HG03108 (cell line): ENCODE data around the gene MT3.
"Not testable (repeated sequence)": the region's sequence is repeated elsewhere in the genome, so short reads cannot be mapped to it uniquely, and the experiment has no call there.

Source experiments
- ATAC-seq: cut with Tn5 transposase; IDR thresholded peaks from one replicate; pipeline ENCODE4 v1.9.1; 2021; ENCODE audit warnings: moderate library complexity; ENCODE audit not compliant: unreplicated experiment

MT3 gene

DNA sequence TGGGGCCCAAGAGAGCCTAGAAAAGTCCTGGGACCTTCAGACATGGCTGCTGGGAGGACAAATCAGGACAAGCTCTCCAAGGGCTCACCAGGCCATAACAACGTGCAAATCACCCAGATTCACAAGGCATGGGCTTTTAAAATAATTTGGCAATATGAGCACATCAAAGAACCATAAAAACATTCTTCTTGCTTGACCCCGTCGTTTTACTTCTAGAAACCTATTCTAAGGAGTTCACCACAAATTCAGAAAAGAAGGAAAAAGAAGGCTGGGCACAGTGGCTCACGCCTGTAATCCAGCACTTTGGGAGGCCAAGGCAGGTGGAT, 12.1 kb upstream of the MT3 start:
- no peak for ATAC-seq

DNA sequence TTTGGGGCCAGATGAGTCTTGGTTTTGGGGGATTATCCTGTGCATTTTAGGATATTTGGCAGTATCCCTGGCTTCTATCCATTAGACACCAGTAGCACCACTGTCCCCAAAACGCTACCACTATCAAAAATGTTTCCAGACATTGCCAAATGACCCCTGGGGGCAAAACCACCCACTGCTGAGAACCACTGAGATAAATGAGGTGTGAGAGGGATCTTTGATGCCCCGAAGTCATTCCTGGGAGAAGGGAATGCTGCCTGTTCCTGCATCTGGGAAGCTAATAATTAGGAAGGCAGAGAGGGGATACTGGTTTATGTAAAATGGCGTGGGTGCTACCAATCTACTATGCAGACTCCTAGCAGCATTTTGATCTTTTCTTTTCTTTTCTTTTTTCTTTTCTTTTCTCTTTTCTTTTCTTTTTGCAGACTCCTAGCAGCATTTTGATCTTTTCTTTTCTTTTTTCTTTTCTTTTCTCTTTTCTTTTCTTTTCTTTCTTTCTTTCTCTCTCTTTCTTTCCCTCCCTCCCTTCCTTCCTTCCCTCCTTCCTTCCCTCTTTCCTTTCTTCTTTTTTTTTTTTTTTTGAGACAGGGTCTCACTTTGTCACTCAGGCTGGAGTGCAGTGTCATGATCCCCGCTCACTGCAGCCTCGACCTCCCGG, 8.8 kb upstream of the MT3 start:
- no peak for ATAC-seq

DNA sequence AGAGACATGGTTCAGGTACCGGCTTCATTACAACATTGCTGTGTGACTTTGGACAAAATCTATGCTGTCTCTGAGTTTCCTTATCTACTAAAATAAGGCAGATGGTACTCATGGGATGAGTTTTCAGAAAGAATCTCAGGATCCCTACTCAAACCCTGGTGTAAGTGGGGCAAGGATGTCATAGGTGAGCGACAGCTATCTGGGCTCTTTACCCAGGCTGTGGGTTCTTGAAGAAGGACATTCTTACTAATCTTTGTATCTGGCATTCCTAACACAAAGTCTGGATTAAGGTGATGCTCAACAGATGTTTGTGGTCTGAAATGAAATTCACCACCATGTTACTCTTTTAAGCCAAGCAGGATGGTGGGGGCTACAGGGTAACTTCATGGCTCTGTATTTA, 6.4 kb upstream of the MT3 start:
- ATAC-seq: not testable (repeated sequence)

DNA sequence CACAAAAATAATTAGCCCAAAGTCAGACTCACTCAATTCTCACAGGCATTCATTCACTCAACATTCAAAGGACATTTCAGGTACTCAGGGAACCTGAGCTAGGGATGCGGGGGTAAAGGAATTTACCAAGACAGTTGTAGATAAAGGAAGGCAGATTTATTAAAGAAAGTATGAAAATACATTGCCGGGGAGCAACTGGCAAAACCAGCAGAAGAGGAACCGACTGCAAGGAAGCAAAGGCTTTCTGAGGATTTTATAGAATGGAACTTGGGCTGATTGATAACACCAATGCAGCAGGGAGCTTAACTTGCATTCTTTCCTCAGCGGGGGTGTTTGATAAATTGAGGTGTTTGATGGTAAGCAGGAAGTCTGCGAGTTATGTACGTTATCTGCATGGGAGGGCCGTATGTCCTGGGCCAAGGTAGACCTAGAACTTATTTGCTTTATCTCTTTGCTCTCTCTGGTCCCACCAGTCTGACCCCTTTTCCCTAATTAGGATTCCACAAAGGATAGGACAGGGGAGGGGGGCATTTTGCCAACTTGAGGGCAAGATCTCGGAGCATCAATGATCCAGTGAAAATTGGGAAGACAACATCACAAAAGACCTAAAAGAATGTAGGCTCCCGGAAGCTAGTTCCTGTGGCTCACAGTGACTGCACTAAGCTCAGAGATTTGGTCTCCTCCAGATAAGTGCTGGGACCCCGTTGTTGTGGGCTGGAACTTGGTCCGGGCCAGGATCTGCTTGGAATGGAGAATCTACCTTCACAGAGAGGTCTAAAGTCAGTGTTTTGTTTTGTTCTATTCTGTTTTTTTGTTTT, 5.8 kb upstream of the MT3 start:
- ATAC-seq: no peak

DNA sequence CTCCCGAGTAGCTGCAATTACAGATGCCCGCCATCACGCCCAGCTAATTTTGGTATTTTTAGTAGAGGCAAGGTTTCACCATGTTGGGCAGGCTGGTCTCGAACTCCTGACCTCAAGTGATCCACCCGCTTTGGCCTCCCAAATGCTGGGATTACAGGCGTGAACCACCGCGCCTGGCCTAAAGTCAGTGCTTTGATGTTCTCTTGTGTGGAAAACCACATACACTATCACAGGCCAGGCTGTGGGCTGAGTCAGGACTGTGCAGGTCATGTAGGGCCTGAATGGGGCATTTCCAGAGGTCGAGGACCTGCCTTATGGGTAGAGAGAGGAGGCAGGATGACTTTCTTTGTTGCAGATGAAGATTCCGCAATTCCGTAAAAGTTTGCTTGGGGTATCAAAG, 5.1 kb upstream of the MT3 start:
- ATAC-seq: no peak

DNA sequence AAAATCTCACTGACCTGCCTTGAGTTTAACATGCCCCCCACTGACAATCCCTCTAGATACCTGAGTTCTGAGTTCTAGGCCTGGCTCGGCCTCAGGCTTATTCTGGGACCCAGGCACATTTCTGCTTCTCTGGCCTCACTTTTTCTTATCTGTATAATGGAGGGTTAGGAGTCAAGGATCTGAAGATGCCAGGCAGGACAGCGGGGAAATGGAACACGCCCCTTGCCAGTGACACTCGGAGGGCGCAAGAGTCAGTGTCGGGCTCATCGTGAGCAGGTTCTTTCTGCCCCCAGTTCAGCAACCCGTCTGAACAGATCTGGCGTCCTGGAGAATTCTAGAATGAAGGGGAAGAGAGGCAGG, 567 bp upstream of the MT3 start:
- ATAC-seq: no peak

DNA sequence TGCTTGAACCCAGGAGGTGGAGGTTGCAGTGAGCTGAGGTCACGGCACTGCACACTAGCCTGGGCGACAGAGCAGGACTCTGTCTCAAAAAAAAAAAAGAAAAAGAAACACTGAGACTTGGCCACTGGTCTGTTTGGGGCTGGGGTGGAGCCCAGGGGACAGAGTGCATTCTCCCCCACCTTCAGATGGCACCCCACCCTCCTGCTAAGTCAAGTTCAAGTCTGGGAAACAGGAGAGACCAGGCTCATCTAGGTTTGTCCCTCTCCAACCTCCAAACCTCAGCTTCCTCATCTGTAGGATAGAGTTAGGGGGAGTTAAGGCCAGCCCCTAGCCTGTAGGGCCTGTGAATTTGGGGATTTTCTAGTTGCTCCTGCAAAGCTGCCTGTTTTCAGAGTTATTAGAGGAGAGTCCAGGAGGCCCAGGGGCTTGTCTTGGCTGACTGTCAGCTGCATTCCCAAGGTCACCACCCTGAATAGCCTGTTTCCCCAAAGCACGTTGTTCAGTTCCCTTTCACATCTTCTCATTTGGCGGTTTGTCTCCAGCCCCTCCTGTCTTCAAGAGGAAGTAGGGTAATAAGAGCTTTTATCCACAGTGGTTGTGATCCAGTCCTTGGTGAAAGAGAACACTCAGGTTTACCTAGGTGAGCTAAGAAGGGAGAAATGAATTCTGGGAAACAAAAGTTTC, 2.2 kb downstream of the MT3 start:
- no peak for ATAC-seq

DNA sequence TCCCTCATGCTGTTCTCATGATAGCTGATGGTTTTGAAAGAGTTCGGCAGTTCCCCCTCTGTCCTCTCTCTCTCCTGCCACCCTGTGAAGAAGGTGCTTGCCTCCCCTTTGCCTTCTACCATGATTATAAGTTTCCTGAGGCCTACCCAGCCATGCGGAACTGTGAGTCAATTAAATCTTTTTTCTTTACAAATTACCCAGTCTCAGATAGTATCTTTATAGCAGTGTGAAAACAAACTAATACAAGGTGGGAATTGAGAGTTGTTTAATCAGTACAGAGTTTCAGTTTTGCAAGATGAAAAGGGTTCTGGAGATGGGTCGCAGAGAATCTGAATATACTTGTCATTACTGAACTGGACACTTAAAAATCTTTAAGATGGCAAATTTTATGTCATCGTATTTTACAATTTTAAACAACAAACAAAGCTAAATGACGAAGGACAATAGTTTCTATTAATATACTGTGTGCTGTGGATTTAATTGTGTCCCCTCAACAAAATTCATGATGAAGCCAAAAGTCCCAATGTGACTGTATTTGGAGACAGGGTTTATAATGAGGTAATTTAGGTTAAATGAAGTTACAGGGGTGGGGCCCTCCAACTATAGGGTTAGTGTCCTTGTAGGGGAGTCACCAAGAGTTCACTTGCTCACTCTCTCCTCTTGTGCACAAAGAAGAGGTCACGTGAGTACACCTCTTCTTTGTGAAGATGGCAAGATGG, 4.4 kb downstream of the MT3 start:
- ATAC-seq: no peak

DNA sequence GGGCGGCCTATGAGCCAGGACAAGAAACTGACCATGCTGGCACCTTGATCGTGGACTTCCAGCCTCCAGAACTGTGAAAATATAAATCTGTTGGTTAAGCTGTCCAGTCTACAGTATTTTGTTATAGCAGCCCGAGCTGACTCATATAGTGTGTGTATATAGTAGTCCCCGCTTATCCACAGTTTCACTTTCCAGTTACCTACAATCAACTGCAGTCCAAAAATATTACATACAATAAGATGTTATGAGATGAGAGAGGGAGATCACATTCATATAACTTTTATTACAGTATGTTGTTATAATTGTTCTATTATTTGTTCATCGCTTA, 4.9 kb downstream of the MT3 start:
- no peak for ATAC-seq

DNA sequence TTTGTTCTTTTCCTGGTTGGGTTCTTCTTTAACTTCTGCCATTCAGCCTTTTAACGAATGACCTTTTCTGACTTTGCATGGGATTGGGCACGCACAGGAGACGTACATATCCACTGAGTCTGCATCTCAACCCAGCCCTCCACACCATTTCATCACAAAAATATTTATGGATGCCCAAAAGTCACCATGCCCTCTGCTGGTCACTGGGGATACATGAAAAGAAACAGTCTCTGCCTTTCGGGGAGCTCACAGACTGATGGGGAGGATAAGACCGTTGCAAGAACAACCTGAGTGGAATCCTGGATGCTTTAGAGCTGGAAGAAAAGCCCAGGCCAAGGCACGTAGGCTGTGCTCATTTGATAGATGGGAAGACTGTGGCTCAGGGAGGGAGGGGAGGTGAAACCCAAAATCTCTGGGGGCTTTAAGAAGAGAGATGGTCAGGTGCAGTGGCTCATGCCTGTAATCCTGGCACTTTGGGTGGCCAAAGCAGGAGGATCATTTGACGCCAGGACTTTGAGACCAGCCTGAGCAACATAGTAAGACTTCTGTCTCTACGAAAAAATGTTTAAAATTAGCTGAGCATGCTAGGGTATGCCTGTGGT, 11.2 kb downstream of the MT3 start:
- ATAC-seq: no peak

DNA sequence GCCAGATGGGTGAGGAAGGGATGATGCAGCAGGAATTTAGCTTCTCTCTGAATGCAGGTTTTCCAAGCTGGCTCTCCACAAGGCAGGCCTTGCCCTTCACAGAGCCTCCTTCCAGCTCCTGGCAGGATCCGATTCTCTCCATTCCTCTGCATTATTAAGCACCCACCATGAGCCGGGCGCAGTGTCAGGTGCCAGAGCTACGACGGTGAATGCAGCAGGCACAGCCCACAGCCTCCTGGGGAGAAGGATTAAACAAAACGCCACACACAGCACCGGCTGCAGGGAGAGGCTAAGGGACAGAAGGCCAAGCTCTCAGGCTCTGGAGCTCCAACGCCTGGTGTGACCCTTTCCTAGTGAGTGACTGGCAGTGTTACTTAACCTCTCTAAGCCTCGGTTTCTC, 12.0 kb downstream of the MT3 start:
- no peak for ATAC-seq

DNA sequence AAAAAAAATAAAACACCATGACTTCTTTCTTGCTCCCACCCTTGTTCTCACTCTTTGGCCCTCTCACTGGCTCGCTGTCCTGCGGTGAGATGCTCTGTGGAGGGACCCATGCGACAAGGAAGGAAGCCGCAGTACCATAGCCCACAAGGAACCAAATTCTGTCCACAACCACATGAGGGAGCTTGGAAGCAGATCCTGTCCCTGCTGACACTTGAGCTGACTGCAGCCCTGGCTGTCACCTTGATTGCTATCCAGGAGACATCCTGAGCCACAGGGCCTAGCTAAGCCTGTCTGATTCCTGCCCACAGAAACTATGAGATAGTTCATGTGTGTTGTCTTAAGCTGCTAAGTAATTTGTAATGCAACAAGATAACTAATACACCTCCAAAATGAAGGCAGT, 14.3 kb downstream of the MT3 start:
- ATAC-seq: no peak

DNA sequence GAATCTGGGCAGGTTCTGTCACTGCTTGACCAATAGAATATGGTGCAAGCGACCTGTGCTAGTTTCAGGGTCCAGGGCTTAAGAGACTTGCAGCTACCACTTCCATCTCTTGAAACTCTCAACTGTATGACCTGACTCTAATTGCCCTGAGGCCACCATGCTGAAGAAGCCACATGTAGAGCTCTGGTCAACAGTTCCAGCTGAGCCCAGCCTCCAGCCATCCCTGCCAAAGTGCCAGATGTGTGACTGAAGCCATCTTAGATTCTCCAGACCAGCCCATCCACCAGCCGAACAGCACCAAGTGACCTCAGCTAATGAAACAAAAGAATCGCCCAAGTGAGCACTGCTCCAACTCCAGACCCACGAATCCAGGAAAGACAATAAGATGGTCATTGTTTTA, 15.6 kb downstream of the MT3 start:
- ATAC-seq: no peak

DNA sequence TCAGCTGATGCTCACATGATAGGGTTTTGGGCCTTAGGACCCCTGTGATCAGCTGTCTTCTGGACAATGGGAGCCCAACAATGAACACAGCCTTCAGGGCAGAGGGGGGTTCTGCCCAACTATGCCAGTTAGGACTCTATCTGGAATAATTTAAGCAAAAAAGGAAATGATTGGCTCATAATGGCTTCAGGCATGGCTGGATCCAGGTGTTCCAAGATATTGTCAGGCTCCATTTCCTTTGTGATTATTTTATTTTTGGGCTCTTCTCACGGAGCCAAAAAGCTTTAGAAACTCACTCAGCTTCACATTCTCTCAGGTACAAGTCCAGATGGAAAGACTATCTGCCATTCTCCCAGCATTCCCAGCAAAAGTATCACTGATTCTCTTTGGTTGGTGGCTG, 16.1 kb downstream of the MT3 start:
- ATAC-seq: no peak

DNA sequence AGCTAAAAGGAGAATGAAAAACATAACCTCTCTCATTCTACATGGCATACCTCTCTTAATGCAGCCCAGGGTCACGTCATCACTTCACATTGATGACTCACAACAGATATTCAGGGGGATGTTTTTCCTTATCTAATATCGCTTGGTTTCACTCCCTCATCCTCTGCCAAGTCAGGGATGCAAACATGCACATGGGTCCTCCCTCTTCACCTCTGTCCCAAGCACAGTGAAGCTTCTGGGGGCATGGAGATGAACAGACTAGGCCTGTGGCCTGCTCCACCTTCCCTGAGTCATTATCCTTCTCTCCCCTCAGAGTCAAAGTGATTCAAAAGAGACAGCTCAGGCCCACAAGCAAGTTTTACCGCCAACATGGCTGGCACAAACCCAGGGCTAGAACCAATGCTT, 16.7 kb downstream of the MT3 start:
- no peak for ATAC-seq

DNA sequence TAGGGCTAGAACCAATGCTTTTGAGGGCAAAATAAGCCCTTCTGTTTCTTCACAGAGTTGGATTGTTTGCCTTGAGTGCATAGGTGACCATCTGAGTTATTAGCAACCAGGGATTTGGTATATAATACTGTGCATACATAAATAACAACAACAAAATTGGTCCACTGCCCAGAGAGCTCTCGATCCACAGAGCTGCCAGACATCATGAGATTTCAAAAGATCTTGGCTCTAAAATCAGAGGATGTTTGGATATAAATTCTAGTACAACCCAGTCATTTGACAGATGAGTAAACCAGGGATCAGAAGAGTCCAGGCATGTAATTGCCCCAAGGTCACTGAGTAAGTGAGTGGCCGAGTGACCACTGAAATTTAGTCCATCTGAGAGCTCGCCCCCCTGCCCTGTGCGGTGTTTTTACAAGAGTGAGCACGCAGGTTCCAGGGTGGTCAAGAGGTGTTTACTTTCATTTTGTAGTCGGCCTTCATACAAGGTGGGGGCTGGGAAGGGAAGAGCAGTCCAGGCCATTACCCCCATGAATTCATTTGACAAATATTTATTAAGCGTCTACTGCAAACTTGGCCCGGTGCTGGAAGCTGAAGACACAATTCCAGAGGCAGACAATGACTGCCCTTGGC, 17.3 kb downstream of the MT3 start:
- ATAC-seq: no peak

DNA sequence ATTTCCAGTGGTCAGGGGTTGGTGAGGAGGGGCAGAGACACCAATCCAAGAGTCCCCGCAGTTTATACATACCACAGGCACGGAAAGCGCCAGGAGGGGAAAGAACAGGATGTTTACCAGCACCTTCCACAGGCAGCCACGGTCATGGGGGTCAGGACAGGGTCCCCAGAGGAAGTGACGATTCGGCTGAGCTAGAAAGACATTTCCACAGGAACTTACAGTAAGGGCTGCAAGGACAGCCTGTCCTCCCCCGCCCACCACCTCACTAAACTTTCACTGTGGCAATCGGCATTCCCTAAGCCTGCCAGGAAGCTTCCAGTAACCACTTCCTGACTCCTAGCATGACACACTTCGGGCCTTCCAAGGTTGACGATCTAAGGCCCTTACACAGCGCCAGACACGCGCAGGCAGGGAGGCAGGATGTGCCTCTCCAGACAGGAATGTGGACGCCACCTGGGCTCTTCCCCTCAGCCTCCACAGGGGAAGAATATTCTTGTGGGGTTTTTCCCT, 17.8 kb downstream of the MT3 start:
- ATAC-seq: no peak

DNA sequence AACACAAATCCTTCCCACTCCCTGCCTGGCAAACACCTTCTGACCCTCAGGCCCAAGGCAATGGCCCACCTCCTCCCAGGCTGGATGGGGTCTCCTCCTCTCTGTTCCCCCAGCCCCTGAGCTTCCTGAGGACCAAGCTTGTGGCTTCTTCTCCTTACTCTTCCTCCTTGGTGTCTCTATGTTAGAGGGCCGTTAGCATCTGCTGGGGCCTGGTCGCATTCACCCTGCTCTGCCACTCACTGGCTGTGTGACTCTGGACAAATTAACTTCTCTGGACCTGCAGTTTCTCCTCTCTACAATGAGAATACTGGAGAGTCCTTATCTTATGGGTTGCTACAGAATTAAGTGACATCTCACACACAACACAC, 18.3 kb downstream of the MT3 start:
- no peak for ATAC-seq

DNA sequence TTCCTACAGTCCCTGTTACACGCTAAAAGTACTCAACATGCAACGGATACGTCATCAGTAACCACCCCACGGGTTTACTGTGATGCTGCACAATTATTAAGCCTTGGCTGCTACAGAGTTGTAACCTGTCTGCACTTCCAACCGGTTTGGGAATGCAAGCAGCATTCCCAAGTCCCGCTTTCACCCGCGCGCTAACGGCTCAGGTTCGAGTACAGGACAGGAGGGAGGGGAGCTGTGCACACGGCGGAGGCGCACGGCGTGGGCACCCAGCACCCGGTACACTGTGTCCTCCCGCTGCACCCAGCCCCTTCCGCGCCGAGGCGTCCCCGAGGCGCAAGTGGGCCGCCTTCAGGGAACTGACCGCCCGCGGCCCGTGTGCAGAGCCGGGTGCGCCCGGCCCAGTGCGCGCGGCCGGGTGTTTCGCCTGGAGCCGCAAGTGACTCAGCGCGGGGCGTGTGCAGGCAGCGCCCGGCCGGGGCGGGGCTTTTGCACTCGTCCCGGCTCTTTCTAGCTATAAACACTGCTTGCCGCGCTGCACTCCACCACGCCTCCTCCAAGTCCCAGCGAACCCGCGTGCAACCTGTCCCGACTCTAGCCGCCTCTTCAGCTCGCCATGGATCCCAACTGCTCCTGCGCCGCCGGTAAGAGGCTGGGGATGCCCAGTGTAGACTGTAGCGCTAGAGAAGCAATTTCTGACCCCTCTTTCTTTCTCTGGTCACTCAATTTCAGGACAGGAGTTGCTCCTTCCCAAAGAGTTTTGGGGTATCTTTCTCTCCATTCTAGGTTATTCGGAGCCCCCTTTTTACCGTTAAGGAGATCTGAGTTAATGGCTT, 18.9 kb downstream of the MT3 start, which contains the start of gene MT2A:
Gene MT2A, plus strand, starts transcription at position 542 of the 833 bp plus-strand sequence. Its CDS starts 72 bp downstream, at position 614.
- peak; percentile 89 for ATAC-seq
